Measurements from ENCODE around the gene HBQ1.
A peak's percentile ranks its signal among the peaks of the same experiment; 100 is the strongest.
"Not testable (repeated sequence)": the region's sequence is repeated elsewhere in the genome, so short reads cannot be mapped to it uniquely, and the experiment has no call there.

HBQ1 gene

DNA sequence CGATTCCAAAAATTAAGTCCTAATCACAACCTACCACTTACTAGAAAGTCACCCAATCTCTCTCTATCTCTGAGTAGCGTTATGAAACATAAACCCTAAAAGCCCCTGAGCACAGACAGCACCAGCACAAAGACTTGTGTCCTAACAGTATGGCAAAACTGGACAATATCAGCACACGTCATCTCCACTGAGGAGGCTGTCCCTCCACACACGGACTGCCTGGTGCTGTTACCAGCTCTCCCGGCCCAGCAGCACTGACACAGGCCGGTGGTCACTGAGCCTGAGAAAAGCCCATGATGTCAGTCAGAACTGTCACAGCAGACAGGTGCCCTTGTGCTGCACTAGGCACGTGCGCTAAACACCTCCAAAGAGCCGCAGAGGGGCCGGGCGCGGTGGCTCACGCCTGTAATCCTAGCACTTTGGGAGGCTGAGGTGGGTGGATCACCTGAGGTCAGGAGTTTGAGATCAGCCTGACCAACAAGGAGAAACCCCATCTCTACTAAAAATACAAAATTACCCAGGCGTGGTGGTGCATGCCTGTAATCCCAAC lies 31.4 kb downstream of the HBQ1 start:
- DNase-seq, result not testable (repeated sequence)

GRCh38 chr16:212999-213398 lies 32.7 kb downstream of the HBQ1 start:
- DNase-seq, result no peak

- DNase-seq, result no peak
Observed at GRCh38 chr16:220021-220420, 39.8 kb downstream of the HBQ1 start.

GRCh38 chr16:228151-228851 lies 48.0 kb downstream of the HBQ1 start:
- DNase-seq, result no peak

DNA sequence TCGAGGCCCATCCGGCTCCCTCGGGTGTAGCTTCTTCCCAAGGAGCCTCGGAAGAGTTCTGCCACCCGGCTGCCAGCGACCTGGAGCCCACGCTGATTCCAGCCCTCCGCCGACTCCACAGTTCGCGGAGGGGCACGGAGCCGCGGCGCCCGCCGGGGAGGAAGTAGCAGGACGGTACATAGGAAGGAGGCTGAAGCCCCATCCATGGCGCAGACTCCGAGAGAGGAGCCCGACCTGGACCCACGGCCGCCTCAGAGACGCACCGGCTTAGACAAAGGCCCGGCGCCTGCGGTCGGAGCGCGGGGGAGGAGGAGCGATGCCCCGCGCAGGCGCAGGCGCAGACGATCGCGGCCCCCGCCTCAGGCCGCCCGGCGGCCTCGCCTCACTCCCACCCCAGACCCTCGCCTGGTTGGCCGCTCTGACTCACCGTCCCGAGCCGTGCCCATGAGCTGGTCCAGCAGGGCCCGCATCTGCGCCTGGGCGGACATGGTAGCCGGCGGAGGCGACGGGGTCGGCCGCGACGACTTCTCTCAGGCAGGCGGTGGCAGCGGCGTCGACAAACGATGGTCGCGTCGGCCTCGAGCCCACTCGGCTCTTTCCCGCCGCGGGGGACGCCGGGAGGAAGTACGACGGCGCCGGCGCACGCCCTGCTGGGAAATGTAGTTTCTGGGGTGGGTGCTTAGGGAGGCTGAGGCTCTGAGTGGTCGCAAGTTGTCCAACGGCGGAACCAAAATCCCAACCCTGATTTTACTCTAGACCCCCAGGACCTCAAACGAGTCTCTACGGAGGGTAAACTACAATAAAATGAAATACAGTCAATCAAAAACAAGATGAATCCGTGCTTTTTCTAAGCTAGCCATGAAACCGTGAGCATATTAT lies 48.8 kb downstream of the HBQ1 start, which contains the start of gene LUC7L:
Gene LUC7L (minus strand): TSS at position 598 of the 879 bp plus-strand sequence. CDS start 110 bp downstream, at position 488.
- DNase-seq, result peak; percentile 92

- DNase-seq, result no peak
Observed at GRCh38 chr16:229731-230281, 49.5 kb downstream of the HBQ1 start.

- DNase-seq, result not testable (repeated sequence)
Observed at GRCh38 chr16:230351-230750, 50.1 kb downstream of the HBQ1 start.
